Hepatocyte (in vitro differentiated cells): ENCODE measurements around the gene TMEFF1.

Experiments
- EZH2 ChIP-seq: fragments of 200-600 bp; sonication (generic); IDR thresholded peaks from 2 replicates; pipeline ENCODE4 v1.6.1; 2016; ENCODE audit warnings: antibody characterized with exemption, mild to moderate bottlenecking, borderline replicate concordance
- TF ChIP-seq, protein P1 (sequence below): fragments of 200-600 bp; sonication (generic); IDR thresholded peaks from 2 replicates; pipeline ENCODE4 v1.5.1; 2016; ENCODE audit warnings: antibody characterized with exemption, mild to moderate bottlenecking; ENCODE audit not compliant: poor library complexity

DNA sequence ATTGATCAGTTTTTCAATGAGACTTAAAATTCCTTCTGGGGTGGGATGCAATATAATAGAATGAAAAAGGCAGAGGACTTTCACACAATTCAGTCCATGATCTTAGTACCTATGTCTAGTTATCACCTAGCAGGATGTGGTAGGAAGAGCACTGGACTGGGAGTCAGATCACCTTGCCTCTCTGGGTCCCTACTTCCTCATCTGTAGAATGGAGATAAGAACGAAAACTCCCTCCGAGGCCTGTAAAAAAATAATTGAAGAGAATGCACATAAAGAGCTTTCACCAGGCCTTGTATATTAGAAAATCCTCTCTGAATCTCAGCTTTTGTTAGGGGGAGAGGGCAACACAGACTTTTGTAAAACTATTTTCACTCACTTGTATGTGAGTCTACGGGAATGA, 681 bp upstream of the TMEFF1 start:
- TF ChIP-seq, protein P1, sequence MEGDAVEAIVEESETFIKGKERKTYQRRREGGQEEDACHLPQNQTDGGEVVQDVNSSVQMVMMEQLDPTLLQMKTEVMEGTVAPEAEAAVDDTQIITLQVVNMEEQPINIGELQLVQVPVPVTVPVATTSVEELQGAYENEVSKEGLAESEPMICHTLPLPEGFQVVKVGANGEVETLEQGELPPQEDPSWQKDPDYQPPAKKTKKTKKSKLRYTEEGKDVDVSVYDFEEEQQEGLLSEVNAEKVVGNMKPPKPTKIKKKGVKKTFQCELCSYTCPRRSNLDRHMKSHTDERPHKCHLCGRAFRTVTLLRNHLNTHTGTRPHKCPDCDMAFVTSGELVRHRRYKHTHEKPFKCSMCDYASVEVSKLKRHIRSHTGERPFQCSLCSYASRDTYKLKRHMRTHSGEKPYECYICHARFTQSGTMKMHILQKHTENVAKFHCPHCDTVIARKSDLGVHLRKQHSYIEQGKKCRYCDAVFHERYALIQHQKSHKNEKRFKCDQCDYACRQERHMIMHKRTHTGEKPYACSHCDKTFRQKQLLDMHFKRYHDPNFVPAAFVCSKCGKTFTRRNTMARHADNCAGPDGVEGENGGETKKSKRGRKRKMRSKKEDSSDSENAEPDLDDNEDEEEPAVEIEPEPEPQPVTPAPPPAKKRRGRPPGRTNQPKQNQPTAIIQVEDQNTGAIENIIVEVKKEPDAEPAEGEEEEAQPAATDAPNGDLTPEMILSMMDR = no peak
- TF ChIP-seq EZH2 = no peak
